ENCODE data around the gene MYO6. TPM values are rescaled to one million over a fixed set of nuclear protein-coding genes. Genes with fewer than 3 reads are reported as not detected.

The MYO6 gene
- total RNA-seq, 4 donors from 2014 or later = 26.1 to 38.0 (median 34.8) TPM

DNA sequence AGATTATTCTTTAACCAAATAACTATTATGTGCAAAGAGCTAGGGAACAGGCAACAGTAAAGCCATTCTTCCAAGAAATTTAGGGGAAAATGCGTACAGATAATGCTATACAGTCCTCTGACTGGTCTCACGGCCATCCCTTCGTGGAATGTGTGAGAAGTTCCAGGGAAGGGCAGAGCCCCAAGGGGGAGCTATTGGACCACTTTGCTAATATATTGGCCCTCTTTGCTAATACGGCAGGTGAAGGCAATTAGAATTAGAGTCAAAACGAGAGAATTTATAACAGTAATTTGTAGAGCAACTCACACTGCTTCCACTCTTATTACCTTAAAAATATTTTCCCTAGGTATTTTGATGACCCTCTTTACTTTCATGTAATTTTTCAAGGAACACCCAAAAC lies 183.0 kb downstream of the MYO6 start:
- no peak for DNase-seq (ENCODE audit: low spot score in 2 of 2)
- TF ChIP-seq, protein P1, sequence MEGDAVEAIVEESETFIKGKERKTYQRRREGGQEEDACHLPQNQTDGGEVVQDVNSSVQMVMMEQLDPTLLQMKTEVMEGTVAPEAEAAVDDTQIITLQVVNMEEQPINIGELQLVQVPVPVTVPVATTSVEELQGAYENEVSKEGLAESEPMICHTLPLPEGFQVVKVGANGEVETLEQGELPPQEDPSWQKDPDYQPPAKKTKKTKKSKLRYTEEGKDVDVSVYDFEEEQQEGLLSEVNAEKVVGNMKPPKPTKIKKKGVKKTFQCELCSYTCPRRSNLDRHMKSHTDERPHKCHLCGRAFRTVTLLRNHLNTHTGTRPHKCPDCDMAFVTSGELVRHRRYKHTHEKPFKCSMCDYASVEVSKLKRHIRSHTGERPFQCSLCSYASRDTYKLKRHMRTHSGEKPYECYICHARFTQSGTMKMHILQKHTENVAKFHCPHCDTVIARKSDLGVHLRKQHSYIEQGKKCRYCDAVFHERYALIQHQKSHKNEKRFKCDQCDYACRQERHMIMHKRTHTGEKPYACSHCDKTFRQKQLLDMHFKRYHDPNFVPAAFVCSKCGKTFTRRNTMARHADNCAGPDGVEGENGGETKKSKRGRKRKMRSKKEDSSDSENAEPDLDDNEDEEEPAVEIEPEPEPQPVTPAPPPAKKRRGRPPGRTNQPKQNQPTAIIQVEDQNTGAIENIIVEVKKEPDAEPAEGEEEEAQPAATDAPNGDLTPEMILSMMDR (IDR thresholded peaks at IDR 0.05) = no peak
- TF ChIP-seq POLR2A (IDR thresholded peaks at IDR 0.05) = no peak
- intact Hi-C loops (cut with DNase I; ENCODE audit: low total_unique reads) = no loop called here

DNA sequence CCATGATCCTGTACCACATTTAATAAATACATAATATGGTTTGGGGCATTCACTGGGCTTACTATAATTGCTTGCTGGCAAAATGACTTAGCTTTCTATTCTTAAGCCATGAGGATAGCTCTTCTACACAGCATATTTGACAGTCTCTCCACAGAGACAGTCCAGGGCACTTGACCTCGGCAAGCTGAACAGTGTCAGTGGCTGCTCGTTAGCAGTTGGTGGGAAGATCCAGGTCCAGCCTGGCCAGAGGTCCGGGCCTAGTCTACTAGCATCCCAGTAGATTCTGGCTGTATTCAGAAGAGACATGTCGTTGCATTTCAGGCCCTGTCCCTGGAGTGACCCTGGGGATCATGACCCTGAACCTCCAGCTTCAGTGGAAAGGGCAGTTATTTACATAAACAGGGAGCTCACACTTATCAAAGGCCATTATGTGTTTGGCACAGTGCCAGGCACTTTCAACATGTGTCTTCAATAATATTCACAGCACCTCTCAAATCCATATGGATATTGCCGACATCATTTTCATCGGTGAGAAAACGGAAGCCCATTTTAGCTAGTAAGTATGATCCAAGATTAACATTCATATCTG lies 184.4 kb downstream of the MYO6 start:
- no peak for DNase-seq (ENCODE audit: low spot score in 2 of 2)

More for the DNA sequence above, 183.0 kb downstream of the MYO6 start:
- no peak overlapping the region for H3K4me3 ChIP-seq (ENCODE audit: low read depth, poor library complexity, severe bottlenecking)
- WGBS, 2 donors = 63 to 75% methylated on average over 5 of the region's 5 CpGs

DNA sequence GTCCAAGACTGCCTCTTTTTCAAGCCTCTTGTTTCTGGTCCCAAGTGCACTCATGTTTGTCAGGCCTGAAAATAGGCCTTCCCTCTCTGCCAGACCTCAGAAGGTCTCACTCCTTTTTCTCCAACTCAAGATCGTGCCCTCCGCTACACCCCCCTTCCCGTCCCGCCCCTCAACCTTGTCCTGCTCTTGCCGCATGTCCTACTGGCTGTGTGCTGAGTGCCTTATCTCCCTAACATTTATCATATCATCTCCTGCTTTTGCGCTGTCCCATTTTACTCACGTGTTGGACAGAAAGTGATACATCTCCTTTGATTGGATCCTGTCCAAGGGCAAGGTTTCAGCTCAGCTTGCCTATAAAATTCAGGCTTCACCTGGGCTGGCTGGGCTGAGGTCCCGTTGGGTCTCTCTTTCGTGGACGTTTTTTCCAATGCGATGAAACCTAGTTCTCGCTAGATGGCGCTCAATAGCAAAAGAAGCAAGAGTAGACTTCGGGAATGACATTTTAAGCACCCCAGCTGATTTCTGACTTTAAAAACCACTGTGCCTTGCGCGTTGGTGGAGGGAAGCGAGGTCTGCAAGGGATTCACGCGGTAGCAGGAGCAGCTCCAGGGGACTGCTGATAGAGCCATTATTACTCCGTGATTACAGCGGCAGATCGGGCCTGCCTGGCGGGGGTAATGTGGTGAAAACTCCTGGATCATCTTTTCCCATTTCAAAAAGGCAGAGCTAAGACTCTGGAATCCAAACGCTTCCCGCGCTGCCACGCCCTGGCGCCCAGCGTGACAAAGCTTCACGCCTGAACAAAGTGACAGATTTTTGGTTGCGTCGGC lies 185.8 kb downstream of the MYO6 start:
- peak in 1 of 2 donors; percentile 28 for DNase-seq (ENCODE audit: low spot score in 2 of 2)
- no peak overlapping the region for H3K4me3 ChIP-seq (ENCODE audit: low read depth, poor library complexity, severe bottlenecking)
- intact Hi-C loops (cut with DNase I; ENCODE audit: low total_unique reads) = no loop called here
- WGBS, 2 donors = 4 to 5% methylated on average over 32 of the region's 32 CpGs
- TF ChIP-seq, protein P1 (IDR thresholded peaks at IDR 0.05) = no peak
- TF ChIP-seq POLR2A (IDR thresholded peaks at IDR 0.05) = no peak

More for the DNA sequence above, 184.4 kb downstream of the MYO6 start:
- TF ChIP-seq, protein P1 (IDR thresholded peaks at IDR 0.05) = no peak
- TF ChIP-seq POLR2A (IDR thresholded peaks at IDR 0.05) = no peak
- no peak overlapping the region for H3K4me3 ChIP-seq (ENCODE audit: low read depth, poor library complexity, severe bottlenecking)
- intact Hi-C loops (cut with DNase I; ENCODE audit: low total_unique reads) = no loop called here
- WGBS, 2 donors = 77 to 81% methylated on average over 7 of the region's 7 CpGs

DNA sequence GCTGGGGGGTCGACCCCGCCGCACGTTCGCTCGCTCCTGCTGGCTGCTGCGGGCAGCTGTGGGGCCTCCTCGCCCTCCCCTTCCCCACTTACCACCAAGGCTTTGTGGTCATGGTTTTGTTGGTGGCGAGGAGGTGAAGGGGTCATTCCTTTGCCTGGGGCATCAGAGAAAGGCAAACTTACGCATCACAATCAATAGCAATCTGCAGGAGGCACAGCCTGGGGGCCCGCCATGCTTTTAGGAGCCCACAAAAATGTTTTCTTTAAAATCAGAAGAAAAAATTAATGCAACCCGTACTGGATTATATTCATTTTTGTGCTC lies 186.4 kb downstream of the MYO6 start:
- no peak for DNase-seq (ENCODE audit: low spot score in 2 of 2)
- intact Hi-C loops (cut with DNase I; ENCODE audit: low total_unique reads) = no loop called here
- TF ChIP-seq POLR2A (IDR thresholded peaks at IDR 0.05) = no peak
- TF ChIP-seq, protein P1 (IDR thresholded peaks at IDR 0.05) = no peak
- H3K4me3 ChIP-seq (ENCODE audit: low read depth, poor library complexity, severe bottlenecking) = no peak overlapping the region
- 31 to 37% methylated on average over 12 of the region's 12 CpGs for WGBS, 2 donors

DNA sequence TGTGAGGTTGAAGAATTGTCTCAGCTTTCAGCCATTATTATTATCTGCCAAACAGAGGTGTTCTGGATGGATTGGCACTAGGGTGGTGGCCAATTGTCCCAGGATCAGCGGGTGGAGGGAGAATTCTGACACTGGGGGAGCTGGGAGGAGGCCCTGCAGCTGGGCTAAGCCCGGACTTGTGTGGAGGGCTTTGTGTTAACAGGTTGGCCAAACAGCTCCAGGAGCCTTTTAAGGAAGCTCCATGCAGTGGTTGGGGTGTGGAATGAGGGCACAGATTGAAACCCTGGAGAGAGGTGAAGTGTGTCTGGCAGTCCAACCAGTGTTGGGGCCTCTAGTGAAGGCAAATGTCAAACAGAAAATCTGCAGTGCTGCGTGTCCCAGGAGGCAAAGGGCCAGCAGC lies 187.6 kb downstream of the MYO6 start:
- H3K4me3 ChIP-seq (ENCODE audit: low read depth, poor library complexity, severe bottlenecking) = no peak overlapping the region
- DNase-seq (ENCODE audit: low spot score in 2 of 2) = no peak
- WGBS, 2 donors = 72 to 73% methylated on average over 3 of the region's 3 CpGs
- intact Hi-C loops (cut with DNase I; ENCODE audit: low total_unique reads) = no loop called here
- TF ChIP-seq POLR2A (IDR thresholded peaks at IDR 0.05) = no peak
- TF ChIP-seq, protein P1 (IDR thresholded peaks at IDR 0.05) = no peak

Measured in lower leg skin (tissue), 4 donors.